Activated CD8-positive, alpha-beta memory T cell treated with anti-CD3 and anti-CD28 coated beads, Interleukin-2, amount 50 U/mL, for 1 hour (primary cell): ENCODE results near the gene ANXA6.
"Not testable (repeated sequence)": the region's sequence is repeated elsewhere in the genome, so short reads cannot be mapped to it uniquely, and the experiment has no call there.

Experiments used
- DNase-seq: peaks from one replicate; pipeline ENCODE4 v3.0.0-alpha.2; 2020; ENCODE audit errors: extremely low read depth

The ANXA6 gene

GRCh38 chr5:151157426-151158286, at the start of gene ANXA6:
ANXA6 (minus strand) TSS chr5:151157779; CDS start chr5:151147901, 9,878 bp downstream.
- DNase-seq: no peak

GRCh38 chr5:151205411-151205810, 47.8 kb upstream of the ANXA6 start:
- no peak for DNase-seq

DNA sequence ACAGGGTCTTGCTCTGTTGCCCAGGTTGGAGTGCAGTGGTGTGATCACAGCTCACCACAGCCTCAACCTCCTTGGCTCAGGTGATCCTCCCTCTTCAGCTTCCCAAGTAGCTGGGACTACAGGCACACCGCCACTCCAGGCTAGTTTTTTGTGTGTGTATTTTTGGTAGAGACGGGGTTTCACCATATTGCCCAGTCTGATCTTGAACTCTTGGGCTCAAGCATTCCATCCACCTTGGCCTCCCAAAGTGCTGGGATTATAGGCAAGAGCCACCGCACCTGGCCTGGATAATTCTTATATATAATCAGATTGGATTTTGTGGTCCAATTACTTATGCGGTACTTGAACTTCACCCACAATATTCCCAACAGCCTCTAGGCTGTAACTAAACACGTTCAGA, 46.5 kb upstream of the ANXA6 start:
- no peak for DNase-seq

- DNase-seq: no peak
These were observed 45.0 kb upstream of the ANXA6 start for GRCh38 chr5:151202381-151203139.

DNA sequence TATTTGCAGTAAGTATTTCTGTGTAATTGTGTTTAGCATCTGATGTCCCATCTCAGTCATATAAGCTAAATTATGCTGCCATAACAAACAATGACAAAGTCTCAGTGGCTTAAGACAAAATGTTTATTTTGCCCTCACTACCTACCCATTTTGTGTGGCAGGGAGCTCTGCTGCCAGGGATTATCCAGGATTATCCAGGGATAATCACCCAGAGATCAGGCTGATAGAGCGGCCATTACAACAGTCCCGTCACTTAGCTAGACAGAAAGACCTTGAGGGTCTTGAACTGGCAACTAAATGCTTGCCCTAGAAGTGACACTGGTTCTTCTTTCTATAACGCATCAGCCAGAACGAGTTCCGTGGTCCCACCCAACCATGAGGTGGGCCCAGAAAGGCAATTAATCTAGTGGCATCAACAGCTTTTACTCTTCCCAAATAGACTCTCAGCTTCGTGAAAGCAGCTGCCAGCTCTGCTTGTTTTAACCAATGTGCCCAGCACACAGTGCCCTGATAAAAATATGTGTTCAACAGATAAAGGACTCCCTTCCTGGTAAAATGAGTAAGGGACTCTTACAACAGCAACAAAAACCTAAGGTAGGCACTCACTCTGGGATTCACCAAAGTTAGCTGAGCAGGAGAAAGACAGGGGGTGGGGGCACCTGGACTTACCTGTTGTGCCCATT, 43.5 kb upstream of the ANXA6 start:
- DNase-seq: no peak

DNA sequence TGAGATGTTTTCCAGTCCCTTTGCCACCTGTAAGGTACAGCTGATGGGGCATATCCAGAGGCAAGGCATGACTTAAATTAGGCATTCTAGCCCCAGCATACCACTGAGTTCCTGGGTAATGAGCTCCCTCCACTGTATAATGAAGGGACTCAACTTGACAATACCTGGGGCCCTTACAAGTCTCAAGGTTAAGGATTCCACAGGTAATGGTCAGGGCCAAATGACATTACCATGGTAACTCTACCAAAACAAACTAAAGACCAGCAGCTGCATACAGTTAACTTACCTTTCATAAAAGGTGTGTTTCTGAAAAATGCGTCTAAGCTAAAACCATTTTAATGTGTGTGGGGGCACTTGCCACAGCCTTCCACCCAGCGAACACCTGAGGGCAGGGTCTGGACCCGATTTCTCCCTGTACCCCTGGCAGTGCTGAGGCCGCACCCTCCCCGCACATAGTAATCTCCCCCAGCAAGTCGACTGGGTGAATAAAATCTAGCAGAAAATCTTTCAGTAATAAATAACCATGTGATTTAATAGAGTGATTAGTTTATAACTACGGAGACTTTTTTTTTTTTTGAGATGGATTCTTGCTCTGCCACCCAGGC, 42.1 kb upstream of the ANXA6 start:
- no peak for DNase-seq

DNA sequence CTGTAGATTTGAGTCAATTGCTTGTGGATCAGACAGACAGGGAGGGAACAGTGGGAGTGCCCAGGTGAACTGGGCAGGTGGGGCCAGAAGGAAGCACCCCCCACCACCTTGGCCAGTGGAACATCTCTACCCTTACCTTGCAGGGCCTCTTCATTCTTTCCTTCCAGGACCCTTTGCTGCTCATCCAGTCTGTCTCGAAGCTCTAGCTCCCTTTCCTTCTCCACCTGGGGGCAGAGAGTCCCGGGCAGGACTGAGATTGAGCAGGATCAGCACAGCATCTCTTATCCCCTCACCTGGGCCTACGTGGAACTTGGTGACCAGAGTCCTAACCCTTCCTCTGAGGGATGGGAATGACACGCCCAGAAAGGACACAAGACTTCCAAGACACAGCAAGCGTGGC, 41.3 kb upstream of the ANXA6 start:
- DNase-seq: no peak

DNA sequence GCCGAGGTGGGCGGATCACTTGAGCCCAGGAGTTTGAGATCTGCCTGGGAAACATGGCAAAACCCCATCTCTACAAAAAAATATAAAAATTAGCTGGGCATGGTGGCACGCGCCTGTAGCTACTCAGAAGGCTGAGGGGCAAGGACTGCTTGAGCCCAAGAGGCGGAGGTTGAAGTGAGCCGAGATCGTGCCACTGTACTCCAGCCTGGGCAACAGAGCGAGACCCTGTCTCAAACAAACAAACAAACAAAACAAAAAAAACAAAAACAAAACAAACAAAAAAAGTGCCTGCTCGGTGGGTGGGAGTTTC, 39.7 kb upstream of the ANXA6 start:
- DNase-seq: not testable (repeated sequence)

DNA sequence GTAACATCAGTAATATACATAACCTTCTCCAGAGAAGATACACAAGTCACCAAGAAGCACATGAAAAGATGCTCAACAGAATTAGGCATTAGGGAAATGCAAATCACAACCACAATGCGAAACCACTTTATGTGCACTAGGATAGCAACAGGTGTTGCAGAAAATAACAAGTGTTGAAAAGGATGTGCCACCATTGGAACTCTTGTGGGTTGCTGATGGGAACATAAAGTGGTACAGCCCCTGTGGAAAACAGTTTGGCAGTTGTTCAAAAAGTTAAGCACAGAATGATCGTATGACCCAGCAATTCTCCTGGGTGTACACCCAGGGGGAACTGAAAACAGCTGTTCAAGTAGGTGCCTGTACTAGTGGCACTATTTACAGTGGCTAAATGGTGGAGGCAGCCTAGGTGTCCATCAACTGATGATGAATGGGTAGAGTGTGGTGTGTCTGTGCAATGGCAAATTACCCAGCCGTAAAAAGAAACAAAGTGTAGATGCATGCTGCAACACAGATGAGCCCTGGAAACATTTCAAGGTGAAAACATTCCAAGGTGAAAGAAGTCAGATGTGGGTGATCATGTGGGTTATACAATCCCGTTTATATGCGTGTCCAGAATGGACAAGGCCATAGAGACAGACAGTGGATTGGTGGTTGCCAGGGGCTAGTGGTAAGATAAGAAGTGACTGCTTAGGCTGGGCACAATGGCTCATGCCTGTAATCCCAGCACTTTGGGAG, 39.1 kb upstream of the ANXA6 start:
- DNase-seq: no peak

DNA sequence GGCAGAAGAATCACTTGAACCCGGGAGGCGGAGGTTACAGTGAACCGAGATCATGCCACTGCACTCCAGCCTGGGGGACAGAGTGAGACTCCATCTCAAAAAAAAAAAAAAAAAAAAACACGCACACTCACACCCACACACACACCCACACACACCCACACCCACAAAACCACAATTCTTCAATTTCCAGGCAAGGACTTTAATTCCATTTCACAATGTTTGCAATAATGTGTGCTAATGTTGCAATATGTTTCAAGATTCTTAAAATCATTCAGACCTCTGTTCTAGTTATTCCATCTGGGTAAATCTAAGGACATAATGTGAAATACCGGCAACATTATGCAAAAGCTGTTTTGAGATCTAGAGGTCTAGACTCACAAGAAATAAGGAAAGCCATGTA, 38.0 kb upstream of the ANXA6 start:
- no peak for DNase-seq

DNA sequence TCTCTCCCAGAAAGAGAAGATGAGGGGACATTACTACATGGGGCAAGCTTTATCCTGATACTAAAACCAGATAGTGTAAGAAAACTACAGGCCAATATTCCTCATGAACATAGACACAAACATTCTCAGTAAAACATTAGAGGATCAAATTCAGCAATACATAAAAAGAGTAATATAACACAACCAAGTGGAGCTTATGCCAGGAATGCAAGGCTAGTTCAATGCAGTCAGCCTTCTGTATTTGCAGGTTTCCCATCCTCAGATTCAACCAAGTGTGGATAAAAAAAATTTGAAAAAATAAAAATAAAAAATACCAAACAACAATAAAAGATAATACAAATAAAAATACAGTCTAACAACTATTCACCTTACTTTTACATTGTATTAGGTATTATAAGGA, 35.0 kb upstream of the ANXA6 start:
- no peak for DNase-seq

DNA sequence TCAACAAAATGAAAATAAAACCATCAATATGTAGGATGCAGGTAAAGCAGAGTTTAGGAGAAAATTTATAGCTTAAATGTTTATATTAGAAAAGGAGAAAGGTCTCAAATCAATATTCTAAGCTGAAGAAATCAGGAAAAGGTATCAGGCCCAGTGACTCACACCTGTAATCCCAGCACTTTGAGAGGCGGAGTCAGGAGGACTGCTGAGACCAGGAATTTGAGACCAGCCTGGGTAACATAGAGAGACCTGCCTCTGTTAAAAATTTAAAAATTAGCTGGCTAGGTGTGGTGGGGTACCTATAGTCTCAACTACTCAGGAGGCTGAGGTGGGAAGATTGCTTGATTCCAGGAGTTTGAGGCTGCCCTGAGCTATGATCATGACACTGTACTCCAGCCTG, 34.1 kb upstream of the ANXA6 start:
- no peak for DNase-seq

GRCh38 chr5:151189151-151189550, 31.6 kb upstream of the ANXA6 start:
- DNase-seq: no peak

DNA sequence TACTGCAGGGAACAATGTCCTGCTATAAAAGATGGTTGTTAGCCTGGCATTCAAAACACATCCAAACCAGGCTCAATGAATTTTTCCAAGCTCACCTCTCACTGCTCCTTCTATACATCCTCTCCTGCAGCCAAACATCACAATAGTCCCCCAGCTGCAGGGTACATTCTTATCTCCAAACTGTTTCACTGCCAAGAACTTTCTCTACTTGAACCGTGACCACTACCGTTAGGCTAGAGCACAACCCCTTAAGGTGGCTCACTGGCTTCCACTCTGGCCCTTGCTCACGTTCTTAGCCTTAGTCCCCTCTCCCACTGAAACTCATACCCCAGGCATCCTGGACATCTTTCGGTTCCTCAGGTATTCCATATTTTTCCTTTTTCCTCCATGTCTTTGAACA, 29.0 kb upstream of the ANXA6 start:
- no peak for DNase-seq

DNA sequence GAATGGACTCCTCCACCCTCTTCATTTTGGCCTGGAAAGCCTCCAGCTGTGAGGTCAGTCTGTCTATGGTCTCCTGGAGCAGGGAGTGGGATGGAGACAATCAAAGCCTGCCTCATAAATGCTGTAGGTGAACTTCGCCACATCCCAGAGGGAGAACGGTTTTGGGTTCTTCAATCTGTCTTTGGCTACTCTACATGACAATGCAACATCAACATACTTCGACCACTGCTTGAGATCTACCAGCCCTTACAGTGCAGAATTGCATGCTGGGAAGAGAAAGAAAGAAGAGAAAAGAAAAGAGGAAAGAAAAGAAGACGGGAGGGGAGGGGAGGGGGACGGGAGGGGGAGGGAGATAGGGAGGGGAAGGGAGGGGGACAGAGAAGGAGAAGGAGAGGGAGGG, 28.5 kb upstream of the ANXA6 start:
- no peak for DNase-seq

- no peak for DNase-seq
These were observed 26.9 kb upstream of the ANXA6 start for GRCh38 chr5:151184316-151185042.

DNA sequence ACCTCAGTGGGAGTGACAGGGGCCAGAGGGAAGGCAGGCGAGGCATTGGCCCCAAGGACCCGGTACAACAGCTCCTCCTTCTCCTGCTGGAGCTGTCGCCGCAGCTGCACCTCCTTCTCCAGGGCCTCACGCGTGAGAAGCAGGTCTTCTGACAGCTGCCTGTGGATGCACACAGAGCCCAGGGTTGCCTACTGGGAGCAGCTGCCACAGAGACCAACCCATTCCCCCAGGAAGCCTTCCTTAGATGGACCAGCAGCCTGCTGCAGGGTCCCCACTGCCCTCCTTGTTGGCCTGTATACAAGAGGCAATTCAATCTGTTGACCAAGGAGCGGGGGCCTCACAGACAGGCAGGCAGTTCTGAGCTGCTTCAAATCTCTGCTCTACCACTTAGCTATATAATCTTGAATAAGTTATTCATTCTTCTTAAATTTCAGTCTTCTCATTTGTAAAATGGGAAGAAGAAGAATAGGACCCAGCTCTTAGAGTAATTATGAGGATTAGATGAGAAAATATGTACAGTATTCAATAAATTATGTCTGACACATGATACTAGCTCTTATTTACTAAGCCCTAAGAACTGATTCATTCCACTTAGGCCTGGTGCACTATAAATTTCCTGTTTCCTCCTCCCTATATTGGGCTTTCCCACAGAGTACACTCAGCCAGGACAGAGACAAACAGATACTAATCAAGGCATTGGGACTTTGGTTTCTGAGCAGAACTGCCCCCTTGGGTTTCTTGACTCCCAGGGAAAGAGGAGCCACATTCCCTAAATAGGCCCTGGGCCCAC, 26.1 kb upstream of the ANXA6 start:
- DNase-seq: no peak

DNA sequence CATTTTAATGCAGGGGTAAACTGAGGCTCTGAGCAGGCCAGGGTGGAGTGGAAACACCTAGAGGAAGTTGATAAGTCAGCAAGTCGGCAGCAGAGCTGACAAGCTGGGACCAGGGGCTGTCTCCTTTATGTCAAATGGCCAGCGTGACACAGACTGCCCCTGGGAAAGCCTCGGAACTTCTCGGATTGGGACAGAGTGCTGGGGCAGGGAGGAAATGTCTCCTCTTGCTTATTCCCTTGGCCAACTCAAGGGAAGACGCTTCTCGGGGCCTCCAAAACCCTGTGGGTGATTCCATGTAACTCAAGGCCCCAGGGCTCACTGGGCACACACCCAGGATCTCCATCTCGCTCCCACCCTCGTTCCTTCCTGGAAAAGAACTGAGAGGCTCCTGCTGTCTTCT, 25.4 kb upstream of the ANXA6 start:
- DNase-seq: no peak

DNA sequence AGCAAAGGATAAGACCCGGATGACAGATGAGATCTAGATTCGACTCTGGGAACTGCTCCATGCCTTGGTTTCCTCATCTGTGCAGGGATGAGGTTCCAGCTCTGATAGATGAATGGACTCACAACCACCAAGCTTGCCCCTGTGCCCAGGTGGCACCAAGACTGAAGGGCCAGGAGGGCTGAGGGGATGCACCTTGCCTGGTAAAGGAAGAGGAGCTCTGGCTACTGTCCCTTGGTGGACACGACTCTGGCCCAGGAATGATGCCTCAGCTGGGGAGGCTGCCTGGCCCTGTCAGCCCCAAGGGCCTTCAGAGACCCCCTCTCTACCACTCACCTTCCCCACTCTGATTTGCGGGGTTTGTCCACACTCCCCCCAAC, 24.9 kb upstream of the ANXA6 start:
- no peak for DNase-seq

- no peak for DNase-seq
These were observed 24.4 kb upstream of the ANXA6 start for GRCh38 chr5:151181818-151182523.
